Measurements from ENCODE around the gene ARMH1.
A peak's percentile ranks its signal among the peaks of the same experiment; 100 is the strongest.
"Not testable (repeated sequence)": the region's sequence is repeated elsewhere in the genome, so short reads cannot be mapped to it uniquely, and the experiment has no call there.

The ARMH1 gene

GRCh38 chr1:44720281-44720680 is 45.8 kb downstream of the ARMH1 start:
- FAIRE-seq = no peak
- DNase-seq (ENCODE audit: low spot score) = no peak

- FAIRE-seq = no peak
- no peak for DNase-seq (ENCODE audit: low spot score)
These were observed 47.2 kb downstream of the ARMH1 start for GRCh38 chr1:44721485-44722361.

GRCh38 chr1:44723064-44723463 is 48.5 kb downstream of the ARMH1 start:
- FAIRE-seq = no peak
- DNase-seq (ENCODE audit: low spot score) = no peak

GRCh38 chr1:44723496-44724295 is 49.2 kb downstream of the ARMH1 start:
- FAIRE-seq (no peak), DNase-seq (ENCODE audit: low spot score) (no peak)

- no peak for FAIRE-seq
- no peak for DNase-seq (ENCODE audit: low spot score)
These were observed 49.9 kb downstream of the ARMH1 start for GRCh38 chr1:44724296-44724954.

GRCh38 chr1:44724955-44725698 is 50.6 kb downstream of the ARMH1 start:
- FAIRE-seq (no peak), DNase-seq (ENCODE audit: low spot score) (no peak)

GRCh38 chr1:44730741-44731512 is 56.4 kb downstream of the ARMH1 start, which contains the start of gene RNU5D-1:
TSS of gene RNU5D-1 (minus strand) at chr1:44731170.
- FAIRE-seq (no peak), DNase-seq (ENCODE audit: low spot score) (peak; percentile 88)

- peak; percentile 31 for DNase-seq (ENCODE audit: low spot score)
These were observed 58.9 kb downstream of the ARMH1 start for GRCh38 chr1:44733365-44733764.

GRCh38 chr1:44733784-44734183 is 59.3 kb downstream of the ARMH1 start:
- DNase-seq (ENCODE audit: low spot score) (no peak), FAIRE-seq (no peak)

More at GRCh38 chr1:44733365-44733764, 58.9 kb downstream of the ARMH1 start:
- FAIRE-seq = no peak

- DNase-seq (ENCODE audit: low spot score) (no peak), FAIRE-seq (no peak)
These were observed 61.5 kb downstream of the ARMH1 start for GRCh38 chr1:44735992-44736391.

- not testable (repeated sequence) for FAIRE-seq; DNase-seq (ENCODE audit: low spot score)
These were observed 64.4 kb downstream of the ARMH1 start for GRCh38 chr1:44738953-44739306.

- FAIRE-seq = peak; percentile 20
- peak; percentile 100 for DNase-seq (ENCODE audit: low spot score)
These were observed 65.0 kb downstream of the ARMH1 start, which contains the start of gene KIF2C for GRCh38 chr1:44739307-44740178. TSS of gene KIF2C (plus strand) at chr1:44739837. CDS start at chr1:44739933, 96 bp downstream.

GRCh38 chr1:44740179-44740617 is 65.7 kb downstream of the ARMH1 start:
- DNase-seq (ENCODE audit: low spot score) (no peak), FAIRE-seq (no peak)

GRCh38 chr1:44743211-44743610 is 68.7 kb downstream of the ARMH1 start:
- FAIRE-seq (no peak), DNase-seq (ENCODE audit: low spot score) (no peak)

GRCh38 chr1:44747878-44748277 is 73.4 kb downstream of the ARMH1 start:
- DNase-seq (ENCODE audit: low spot score) (no peak), FAIRE-seq (no peak)

GRCh38 chr1:44757420-44757819 is 82.9 kb downstream of the ARMH1 start:
- FAIRE-seq (no peak), DNase-seq (ENCODE audit: low spot score) (no peak)

GRCh38 chr1:44759077-44759476 is 84.6 kb downstream of the ARMH1 start:
- DNase-seq (ENCODE audit: low spot score) (no peak), FAIRE-seq (no peak)

- FAIRE-seq (no peak), DNase-seq (ENCODE audit: low spot score) (no peak)
These were observed 86.4 kb downstream of the ARMH1 start for GRCh38 chr1:44760876-44761275.

- not testable (repeated sequence) for DNase-seq (ENCODE audit: low spot score); FAIRE-seq
These were observed 91.9 kb downstream of the ARMH1 start for GRCh38 chr1:44766421-44766820.
